Activated CD4-positive, CD25-positive, alpha-beta regulatory T cell treated with anti-CD3 and anti-CD28 coated beads, Interleukin-2, amount 50 U/mL, for 16 hours (primary cell): ENCODE results near the gene GNPDA2.

ENCODE experiments used
- DNase-seq: peaks from one replicate; pipeline ENCODE4 v3.0.0-alpha.2; 2020; ENCODE audit warnings: low read depth, low spot score

Gene GNPDA2

DNA sequence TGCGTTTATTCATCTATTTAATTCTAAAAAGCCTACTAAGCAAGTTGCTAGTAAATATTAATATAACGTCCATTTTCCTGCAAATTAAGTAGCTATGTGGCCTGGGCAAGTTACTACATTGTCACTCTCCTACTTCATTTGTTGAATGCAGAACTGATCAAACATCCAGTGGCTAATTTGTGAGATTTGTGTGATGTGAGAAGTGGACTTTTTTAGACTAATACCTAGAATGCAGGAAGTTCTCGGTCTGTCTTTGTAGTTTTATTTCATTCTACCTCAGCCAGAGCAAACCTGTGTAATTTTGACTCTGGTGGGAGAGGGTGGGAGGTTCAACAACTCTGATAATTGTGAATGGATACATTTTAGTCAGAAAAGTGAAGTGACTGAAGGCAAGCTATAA, 47.3 kb downstream of the GNPDA2 start:
- no peak for DNase-seq

DNA sequence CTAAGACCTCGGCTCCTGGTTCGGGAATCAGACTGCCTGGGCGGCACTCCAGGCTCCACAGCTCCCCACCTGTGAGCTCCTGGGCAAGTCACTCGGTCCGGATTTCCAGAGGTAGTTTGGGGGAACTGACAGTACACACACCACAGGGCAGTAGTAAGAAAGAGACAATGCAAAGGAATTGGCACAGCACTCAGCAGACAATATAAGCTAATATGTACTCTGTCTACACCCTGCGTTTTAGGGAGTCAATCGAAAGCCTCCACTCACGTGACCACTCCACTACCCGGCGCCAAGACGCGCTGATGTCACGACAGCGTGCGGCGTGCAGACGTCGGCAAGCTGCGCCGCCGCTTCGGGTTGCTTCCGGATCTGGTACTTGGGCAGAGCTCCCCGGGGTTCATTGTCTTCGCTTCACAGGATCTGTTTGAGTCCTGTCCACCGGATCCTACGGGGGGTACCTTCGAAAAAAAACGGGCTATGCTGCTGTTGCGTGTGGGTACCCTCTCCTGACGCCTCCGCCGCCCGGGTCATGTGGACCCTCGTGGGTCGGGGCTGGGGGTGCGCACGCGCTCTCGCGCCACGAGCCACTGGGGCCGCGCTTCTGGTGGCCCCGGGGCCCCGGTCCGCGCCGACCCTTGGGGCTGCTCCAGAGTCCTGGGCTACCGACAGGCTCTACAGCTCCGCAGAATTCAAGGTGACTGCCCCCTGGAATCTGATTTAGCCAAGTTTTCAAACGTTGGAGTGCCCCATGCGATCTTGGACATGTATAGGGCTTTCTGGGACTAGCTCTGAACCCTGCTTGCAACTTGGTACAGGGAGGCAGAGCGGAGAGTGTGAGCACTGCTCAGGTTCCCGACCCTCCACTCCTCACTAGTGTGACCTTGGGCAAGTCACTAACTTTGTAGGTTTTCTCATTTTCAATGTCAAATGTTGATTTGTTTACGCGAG, 48.0 kb downstream of the GNPDA2 start, which contains the start of gene GUF1:
TSS of gene GUF1 (plus strand) at position 327 of the 948 bp plus-strand sequence. CDS start at position 530, 203 bp downstream.
- DNase-seq: peak; percentile 78

DNA sequence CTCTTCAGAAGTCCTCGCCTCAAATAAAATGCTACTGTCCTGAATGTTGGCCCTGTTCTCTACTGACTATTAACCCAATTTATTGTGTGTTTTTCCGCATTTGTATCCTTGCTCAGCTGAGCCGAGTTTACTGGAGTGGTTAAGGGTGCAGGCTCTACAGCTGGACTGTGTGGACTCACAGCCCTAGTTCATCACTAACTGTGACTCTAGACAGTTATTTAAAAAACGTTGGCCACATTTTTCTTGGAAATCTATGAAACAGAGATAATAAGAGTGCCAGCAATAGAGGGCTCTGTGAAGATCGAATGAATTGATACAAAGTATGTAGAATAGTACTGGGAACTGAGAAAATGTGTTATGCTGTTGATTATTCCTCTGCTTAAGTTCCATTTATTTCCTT, 51.0 kb downstream of the GNPDA2 start:
- no peak for DNase-seq

DNA sequence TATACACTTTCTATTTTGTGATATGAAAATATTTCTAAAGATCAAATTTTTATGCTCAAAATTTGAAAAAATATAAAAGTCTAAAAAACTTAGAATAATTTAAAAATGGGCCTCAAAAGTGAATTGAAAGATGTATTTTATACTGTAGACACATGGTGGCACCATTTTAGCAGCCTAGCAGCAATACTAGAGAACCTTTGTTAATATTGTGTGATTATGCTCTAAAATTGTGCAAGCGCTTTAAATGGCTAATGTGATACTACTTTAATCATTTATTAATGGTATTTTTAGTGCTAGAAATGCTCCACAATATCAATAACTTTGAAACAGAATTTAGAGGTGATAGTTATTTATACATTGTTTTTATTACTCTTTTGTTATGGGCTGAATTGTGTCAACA, 51.9 kb downstream of the GNPDA2 start:
- DNase-seq: no peak

DNA sequence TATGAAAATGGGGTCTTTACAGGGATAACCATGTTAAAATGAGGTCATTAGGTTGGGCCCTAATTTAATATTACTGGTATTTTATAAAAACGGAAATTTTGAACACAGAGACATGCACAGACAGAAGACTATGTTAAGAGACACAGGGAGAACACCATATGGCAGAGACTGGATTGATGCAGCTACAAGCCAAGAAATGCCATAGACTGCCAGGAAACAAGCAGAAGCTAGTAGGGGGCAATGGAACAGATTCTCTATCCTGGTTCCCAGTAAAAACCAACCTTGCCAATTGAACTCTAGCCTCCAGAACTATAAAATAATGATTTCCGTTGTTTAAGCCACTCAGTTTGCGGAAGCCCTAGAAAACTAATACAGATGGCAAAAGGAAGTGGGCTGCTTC, 54.7 kb downstream of the GNPDA2 start:
- DNase-seq: no peak

DNA sequence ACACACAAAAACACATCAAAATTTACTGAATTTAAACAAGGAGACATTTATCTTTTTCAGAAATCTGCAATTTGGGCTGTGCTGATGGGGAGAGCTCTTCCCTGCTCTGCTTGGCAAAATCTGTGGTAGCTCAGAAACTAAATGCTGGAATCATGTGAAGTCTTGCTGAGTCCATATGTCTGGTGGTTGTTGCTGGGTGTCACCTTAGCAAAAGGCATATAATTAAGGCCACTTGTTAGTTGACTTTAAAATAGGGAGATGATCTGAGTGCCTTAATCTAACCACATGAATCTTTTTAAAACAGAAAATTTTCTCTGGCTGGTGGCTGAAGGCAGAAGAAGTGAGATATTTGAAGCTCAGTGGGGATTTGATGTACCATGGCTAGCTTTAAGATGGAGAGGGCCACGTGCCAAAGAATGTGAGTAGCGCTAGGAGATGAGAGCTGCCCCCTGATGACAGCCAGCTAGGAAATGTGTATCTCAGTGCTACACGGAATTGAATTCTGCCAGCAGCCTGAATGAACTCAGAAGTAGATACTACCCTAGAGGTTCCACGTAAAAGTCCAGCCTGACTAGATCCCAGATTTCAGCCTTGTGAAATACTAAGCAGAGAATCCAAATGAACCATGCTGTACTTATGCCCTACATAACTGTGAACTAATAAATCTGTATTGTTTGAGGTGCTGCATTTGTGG, 55.7 kb downstream of the GNPDA2 start:
- DNase-seq: no peak

DNA sequence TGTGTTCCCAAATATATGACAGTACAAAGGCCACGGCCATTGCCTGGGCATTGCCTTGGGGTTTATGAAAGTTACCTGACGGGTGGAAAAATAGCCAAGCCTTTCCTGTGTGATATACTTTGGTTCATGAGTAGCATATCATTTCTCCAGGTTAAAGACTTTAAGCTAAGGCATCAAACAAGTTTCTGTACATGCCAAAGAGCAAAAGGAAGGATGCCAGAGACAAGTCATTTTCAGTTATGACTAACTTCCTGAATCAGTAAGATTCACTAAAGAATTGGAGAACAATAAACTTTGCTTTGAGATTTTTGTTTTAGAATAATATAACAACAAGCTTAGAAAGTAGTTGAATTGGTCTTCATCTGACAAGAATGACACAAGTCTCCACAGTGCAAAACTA, 57.8 kb downstream of the GNPDA2 start:
- DNase-seq: no peak

DNA sequence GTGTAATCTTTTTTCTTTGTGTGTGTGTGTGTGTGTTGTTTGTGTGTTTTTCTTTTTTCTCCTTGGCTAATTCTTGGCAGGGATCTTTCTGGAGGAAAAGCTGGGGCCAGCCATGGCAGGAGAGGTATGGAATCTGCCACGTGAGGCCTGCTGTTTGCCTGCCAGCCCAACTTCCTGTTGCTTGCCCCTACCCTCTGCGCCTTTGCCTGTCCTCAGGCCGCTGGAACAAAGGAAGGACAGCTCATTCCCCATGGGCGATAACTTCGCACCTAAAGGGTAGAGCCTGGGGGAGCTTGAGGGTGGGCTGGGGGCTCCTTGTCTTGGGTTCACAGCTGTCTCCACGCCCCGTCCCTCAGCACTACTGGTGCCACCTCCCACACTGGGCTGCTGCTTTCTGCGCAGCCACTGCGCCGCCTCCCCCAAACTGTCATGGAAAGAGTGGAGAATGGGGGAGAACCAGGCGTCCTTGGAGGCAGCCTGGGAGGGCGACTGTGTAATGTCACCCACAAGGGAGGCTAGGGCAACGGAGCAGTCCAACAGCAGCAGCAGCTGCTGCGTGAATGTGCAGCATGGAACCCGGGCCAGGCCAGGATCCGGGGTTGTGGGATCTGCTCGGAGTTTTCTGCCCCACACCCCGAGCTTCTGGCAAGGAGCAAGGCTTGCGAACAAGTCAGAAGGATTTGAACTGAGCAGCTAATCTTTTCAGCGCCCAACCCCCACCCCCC, 62.7 kb downstream of the GNPDA2 start:
- no peak for DNase-seq

DNA sequence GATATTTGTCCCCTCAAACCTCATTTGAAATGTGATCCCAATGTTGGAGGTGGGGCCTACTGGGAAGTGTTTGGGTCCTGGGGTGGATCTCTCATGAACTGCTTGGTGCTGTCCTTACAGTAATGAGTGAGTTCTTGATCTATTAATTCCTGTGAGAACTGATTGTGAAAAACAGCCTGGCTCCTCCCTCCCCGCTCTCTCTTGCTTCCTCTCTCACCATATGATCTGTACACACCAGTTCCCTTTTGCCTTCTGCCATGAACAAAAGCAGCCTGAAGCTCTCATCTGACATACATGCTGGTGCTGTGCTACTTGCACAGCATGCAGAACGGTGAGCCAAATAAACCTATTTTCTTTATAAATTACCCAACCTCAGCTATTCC, 63.7 kb downstream of the GNPDA2 start:
- DNase-seq: no peak

DNA sequence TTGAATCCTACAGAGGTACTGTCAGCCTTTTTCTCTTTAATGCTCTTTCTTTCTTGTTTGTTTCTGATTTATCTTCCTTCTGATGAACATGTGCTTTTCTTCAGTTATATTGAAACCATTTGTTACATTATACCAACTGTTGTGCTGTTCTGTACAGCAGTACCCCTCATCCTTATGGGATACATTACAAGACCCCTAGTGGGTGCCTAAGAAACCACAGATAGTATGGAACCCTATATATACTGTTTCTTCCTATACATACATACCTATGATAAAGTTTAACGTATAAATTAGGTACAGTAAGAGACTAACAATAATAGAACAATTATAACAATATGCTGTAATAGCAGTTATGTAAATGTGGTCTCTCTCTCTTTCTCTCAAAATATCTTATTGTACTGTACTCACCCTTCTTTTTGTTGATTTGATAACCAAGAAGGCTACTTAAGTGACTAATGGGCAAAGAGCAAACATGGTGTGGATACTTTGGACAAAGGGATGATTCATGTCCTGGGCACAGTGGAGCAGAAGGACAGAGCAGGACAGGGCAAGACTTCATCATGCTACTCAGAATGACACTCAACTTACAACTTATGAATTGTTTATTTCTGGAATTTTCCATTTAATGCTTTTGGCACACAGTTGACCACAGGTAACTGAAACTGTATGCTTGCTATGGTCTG, 64.3 kb downstream of the GNPDA2 start:
- no peak for DNase-seq

DNA sequence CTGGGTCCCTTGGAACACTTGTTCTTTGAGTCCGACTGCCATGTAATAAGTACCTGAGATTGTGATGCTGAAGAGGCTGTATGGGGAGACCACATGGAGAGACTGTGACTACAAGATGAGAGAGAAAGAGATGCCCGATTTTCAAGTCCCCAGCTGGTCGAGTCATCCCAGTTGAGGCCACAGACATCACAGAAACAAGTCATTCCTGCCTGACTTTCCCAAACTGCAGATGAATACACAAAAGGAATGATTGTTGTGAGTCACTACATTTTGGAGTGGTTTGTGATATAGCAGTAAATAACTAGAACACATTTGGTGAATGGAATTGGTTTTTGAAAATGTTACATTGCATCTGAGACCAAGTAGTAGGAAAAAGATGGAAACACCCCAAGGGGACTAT, 66.0 kb downstream of the GNPDA2 start:
- DNase-seq: no peak

DNA sequence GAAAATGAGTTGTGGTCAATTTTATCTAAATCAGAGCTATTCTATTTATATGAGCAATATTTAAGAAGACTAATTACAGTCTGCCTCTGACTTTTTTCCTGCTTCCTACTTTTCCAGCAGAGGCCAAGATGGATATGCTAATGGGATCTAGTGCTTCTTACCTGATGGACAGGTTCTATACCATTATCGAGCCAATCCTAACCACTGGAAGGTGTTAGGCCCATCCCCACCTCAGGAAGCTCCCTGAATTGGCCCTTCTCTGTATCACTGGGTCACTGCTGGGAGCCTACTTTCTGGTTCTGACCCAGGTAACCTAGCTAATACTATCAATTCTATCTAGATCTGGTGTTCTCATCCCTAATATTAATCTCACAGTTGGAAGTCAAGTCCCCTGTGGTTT, 74.4 kb downstream of the GNPDA2 start:
- DNase-seq: no peak
